Ishikawa (cell line): Measurements from ENCODE around the gene SATB2.

ENCODE experiments used
- CEBPB ChIP-seq: IDR thresholded peaks from 2 replicates; pipeline ENCODE4 v1.6.1; 2012
- CREB1 ChIP-seq: IDR thresholded peaks from 2 replicates; pipeline ENCODE4 v1.6.1; 2012; ENCODE audit warnings: low read depth
- EGR1 ChIP-seq: IDR thresholded peaks from 2 replicates; pipeline ENCODE4 v1.6.1; 2012
- EP300 ChIP-seq: IDR thresholded peaks from 2 replicates; pipeline ENCODE4 v1.6.1; 2012; ENCODE audit warnings: borderline replicate concordance
- FOXM1 ChIP-seq: IDR thresholded peaks from 2 replicates; pipeline ENCODE4 v1.6.1; 2012; ENCODE audit warnings: low read depth, borderline replicate concordance
- NFIC ChIP-seq: IDR thresholded peaks from 2 replicates; pipeline ENCODE4 v1.6.1; 2012
- RAD21 ChIP-seq: IDR thresholded peaks from 2 replicates; pipeline ENCODE4 v1.6.1; 2012; ENCODE audit warnings: low read depth
- TAF1 ChIP-seq: IDR thresholded peaks from 2 replicates; pipeline ENCODE4 v1.6.1; 2012; ENCODE audit warnings: low read depth, mild to moderate bottlenecking
- TEAD4 ChIP-seq: IDR thresholded peaks from 2 replicates; pipeline ENCODE4 v1.6.1; 2012
- YY1 ChIP-seq: IDR thresholded peaks from 2 replicates; pipeline ENCODE4 v1.6.1; 2012; ENCODE audit warnings: low read depth
- ZBTB7A ChIP-seq: IDR thresholded peaks from 2 replicates; pipeline ENCODE4 v1.6.1; 2012; ENCODE audit warnings: low read depth
- TF ChIP-seq, protein P1 (sequence below): IDR thresholded peaks from 2 replicates; pipeline ENCODE4 v1.6.1; 2012
- TF ChIP-seq, protein P2 (sequence below): IDR thresholded peaks from 2 replicates; pipeline ENCODE4 v1.6.1; 2012
- TF ChIP-seq, protein P3 (sequence below): IDR thresholded peaks from 2 replicates; pipeline ENCODE4 v1.6.1; 2012; ENCODE audit warnings: low read depth, mild to moderate bottlenecking

DNA sequence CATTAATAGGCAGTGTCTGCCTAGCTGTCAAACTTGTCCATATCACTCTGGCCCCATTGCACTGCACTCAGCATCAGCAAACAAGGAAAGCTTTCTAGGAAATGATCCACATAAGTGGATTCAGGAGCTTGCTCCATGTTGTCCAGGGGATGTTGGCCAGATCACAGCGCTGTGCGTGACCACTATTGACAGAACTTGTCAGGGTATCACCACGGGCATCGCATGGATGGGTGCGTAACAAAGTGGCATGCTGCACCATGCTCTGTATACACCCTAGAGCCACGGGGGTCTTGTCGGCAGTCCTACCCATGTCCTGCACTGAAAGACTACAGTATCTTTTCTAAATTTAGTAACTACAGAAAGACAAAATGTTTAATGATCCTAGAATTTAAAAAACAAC lies 15.6 kb downstream of the SATB2 start:
- no peak for TF ChIP-seq EP300
- TF ChIP-seq, protein P1, sequence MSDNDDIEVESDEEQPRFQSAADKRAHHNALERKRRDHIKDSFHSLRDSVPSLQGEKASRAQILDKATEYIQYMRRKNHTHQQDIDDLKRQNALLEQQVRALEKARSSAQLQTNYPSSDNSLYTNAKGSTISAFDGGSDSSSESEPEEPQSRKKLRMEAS: no peak
- TF ChIP-seq TAF1: no peak
- TF ChIP-seq FOXM1: no peak
- TF ChIP-seq, protein P2, sequence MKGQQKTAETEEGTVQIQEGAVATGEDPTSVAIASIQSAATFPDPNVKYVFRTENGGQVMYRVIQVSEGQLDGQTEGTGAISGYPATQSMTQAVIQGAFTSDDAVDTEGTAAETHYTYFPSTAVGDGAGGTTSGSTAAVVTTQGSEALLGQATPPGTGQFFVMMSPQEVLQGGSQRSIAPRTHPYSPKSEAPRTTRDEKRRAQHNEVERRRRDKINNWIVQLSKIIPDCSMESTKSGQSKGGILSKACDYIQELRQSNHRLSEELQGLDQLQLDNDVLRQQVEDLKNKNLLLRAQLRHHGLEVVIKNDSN: no peak
- TF ChIP-seq RAD21: no peak
- no peak for TF ChIP-seq CEBPB
- no peak for TF ChIP-seq YY1
- no peak for TF ChIP-seq TEAD4
- no peak for TF ChIP-seq EGR1
- TF ChIP-seq, protein P3, sequence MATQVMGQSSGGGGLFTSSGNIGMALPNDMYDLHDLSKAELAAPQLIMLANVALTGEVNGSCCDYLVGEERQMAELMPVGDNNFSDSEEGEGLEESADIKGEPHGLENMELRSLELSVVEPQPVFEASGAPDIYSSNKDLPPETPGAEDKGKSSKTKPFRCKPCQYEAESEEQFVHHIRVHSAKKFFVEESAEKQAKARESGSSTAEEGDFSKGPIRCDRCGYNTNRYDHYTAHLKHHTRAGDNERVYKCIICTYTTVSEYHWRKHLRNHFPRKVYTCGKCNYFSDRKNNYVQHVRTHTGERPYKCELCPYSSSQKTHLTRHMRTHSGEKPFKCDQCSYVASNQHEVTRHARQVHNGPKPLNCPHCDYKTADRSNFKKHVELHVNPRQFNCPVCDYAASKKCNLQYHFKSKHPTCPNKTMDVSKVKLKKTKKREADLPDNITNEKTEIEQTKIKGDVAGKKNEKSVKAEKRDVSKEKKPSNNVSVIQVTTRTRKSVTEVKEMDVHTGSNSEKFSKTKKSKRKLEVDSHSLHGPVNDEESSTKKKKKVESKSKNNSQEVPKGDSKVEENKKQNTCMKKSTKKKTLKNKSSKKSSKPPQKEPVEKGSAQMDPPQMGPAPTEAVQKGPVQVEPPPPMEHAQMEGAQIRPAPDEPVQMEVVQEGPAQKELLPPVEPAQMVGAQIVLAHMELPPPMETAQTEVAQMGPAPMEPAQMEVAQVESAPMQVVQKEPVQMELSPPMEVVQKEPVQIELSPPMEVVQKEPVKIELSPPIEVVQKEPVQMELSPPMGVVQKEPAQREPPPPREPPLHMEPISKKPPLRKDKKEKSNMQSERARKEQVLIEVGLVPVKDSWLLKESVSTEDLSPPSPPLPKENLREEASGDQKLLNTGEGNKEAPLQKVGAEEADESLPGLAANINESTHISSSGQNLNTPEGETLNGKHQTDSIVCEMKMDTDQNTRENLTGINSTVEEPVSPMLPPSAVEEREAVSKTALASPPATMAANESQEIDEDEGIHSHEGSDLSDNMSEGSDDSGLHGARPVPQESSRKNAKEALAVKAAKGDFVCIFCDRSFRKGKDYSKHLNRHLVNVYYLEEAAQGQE: no peak
- no peak for TF ChIP-seq NFIC
- no peak for TF ChIP-seq CREB1
- TF ChIP-seq ZBTB7A: no peak
